Neural cell (in vitro differentiated cells): ENCODE measurements around the gene RAX.

ENCODE experiments used
- CTCF ChIP-seq: fragments of 450-650 bp; IDR thresholded peaks from 2 replicates; pipeline ENCODE4 v1.5.1; 2014; ENCODE audit warnings: antibody characterized with exemption, mild to moderate bottlenecking, moderate library complexity; ENCODE audit not compliant: poor library complexity, severe bottlenecking
- EP300 ChIP-seq: fragments of 450-650 bp; conservative IDR thresholded peaks from 2 replicates; pipeline ENCODE4 v1.6.1; 2014; ENCODE audit warnings: antibody characterized with exemption, mild to moderate bottlenecking, moderate library complexity; ENCODE audit not compliant: poor library complexity, severe bottlenecking
- EZH2 ChIP-seq: fragments of 200-600, 300-800 bp; shearing (Covaris generic), sonication (generic); IDR thresholded peaks from 2 replicates; pipeline ENCODE4 v1.6.1; 2014; ENCODE audit warnings: antibody characterized with exemption, low read length, borderline replicate concordance, mild to moderate bottlenecking; ENCODE audit not compliant: insufficient read depth, poor library complexity, severe bottlenecking
- MXI1 ChIP-seq: fragments of 450-650 bp; conservative IDR thresholded peaks from 2 replicates; pipeline ENCODE4 v1.6.1; 2014; ENCODE audit warnings: antibody characterized with exemption, mild to moderate bottlenecking; ENCODE audit not compliant: poor library complexity, severe bottlenecking
- POLR2AphosphoS5 ChIP-seq: IDR thresholded peaks from 2 replicates; pipeline ENCODE4 v1.6.1; 2012
- RAD21 ChIP-seq: fragments of 450-650 bp; conservative IDR thresholded peaks from 2 replicates; pipeline ENCODE4 v1.6.1; 2014; ENCODE audit warnings: antibody characterized with exemption, mild to moderate bottlenecking, moderate library complexity
- SMC3 ChIP-seq: fragments of 450-650 bp; conservative IDR thresholded peaks from 2 replicates; pipeline ENCODE4 v1.6.1; 2014; ENCODE audit warnings: antibody characterized with exemption, mild to moderate bottlenecking, moderate library complexity; ENCODE audit not compliant: poor library complexity
- TAF1 ChIP-seq: IDR thresholded peaks from 2 replicates; pipeline ENCODE4 v1.6.1; 2012; ENCODE audit warnings: low read depth
- TF ChIP-seq, protein P1 (sequence below): IDR thresholded peaks from 2 replicates; pipeline ENCODE4 v1.6.1; 2012; ENCODE audit warnings: borderline replicate concordance

- TF ChIP-seq EZH2, result no peak
- no peak for TF ChIP-seq POLR2AphosphoS5
- TF ChIP-seq CTCF, result no peak
- TF ChIP-seq TAF1, result no peak
- TF ChIP-seq, protein P1, sequence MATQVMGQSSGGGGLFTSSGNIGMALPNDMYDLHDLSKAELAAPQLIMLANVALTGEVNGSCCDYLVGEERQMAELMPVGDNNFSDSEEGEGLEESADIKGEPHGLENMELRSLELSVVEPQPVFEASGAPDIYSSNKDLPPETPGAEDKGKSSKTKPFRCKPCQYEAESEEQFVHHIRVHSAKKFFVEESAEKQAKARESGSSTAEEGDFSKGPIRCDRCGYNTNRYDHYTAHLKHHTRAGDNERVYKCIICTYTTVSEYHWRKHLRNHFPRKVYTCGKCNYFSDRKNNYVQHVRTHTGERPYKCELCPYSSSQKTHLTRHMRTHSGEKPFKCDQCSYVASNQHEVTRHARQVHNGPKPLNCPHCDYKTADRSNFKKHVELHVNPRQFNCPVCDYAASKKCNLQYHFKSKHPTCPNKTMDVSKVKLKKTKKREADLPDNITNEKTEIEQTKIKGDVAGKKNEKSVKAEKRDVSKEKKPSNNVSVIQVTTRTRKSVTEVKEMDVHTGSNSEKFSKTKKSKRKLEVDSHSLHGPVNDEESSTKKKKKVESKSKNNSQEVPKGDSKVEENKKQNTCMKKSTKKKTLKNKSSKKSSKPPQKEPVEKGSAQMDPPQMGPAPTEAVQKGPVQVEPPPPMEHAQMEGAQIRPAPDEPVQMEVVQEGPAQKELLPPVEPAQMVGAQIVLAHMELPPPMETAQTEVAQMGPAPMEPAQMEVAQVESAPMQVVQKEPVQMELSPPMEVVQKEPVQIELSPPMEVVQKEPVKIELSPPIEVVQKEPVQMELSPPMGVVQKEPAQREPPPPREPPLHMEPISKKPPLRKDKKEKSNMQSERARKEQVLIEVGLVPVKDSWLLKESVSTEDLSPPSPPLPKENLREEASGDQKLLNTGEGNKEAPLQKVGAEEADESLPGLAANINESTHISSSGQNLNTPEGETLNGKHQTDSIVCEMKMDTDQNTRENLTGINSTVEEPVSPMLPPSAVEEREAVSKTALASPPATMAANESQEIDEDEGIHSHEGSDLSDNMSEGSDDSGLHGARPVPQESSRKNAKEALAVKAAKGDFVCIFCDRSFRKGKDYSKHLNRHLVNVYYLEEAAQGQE, result no peak
- no peak for TF ChIP-seq EP300
- no peak for TF ChIP-seq RAD21
- TF ChIP-seq SMC3, result no peak
- TF ChIP-seq MXI1, result no peak
Observed at GRCh38 chr18:59298871-59299270, 25.6 kb upstream of the RAX start.
